HCT116 (cell line): ENCODE results near the gene QRICH1.

Experiments
- POLR2A ChIP-seq: IDR thresholded peaks from 2 replicates; pipeline ENCODE4 v1.7.0; 2011; ENCODE audit warnings: borderline replicate concordance; ENCODE audit not compliant: insufficient read depth, insufficient read length; ENCODE audit errors: extremely low read depth
- YY1 ChIP-seq: IDR thresholded peaks from 2 replicates; pipeline ENCODE4 v1.6.1; 2011; ENCODE audit warnings: low read length, low read depth, moderate library complexity, mild to moderate bottlenecking; ENCODE audit not compliant: insufficient replicate concordance; ENCODE audit errors: extremely low read depth

DNA sequence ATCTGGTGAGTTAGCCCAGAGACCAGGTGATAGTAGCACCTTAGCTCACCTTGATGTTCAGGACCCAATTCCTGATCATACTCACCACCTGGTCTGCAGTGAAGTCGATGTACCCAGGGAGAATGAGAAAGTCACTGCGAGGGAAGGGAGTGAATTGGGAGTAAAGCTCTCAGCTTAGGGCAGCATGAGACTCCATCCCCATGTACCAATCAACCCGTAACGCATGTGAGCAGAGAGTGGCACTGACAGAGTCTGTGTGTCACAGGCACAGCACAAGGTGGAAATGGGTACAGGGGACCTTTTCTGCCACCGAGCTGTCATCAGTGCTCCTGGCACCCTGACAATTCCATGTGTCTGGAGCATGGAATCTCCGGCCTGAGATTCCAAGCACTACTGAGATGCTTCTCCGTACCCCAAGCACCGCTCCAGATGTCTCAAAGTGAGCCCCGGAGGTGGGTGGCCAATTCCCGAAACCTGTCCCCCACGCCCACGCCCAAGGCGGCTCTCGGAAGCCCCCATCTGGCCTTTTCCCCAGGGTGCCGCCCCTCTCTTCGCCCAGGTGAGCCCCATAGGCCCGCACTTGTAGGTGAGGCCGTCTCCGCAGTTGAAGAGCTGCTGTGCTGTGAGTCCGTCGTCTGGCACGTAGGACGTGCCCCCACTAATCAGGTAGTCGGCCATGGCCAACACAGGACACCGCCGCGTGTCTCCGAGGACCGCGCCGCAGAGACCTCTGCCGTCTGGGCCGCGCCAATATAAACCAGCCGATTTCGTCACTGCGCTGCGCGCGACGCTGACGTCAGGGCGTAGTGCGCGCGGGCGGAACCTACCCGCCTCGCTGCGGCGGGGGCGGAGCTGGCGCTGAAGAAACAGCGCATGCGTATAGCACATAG, 65.0 kb downstream of the QRICH1 start, which contains the start of gene IMPDH2:
- TF ChIP-seq POLR2A (peak; percentile 99), YY1 (peak; percentile 72)
